Erythroblast (primary cell): ENCODE results near the gene CREB5.

Experiments
- GATA1 ChIP-seq: IDR thresholded peaks from 2 replicates; pipeline ENCODE4 v1.6.1; 2011; ENCODE audit warnings: low read depth, mild to moderate bottlenecking, control low read depth, low read length, moderate library complexity
- POLR2A ChIP-seq: IDR thresholded peaks from 2 replicates; pipeline ENCODE4 v1.6.1; 2011; ENCODE audit warnings: mild to moderate bottlenecking, low read length

GRCh38 chr7:28787106-28787505 is 374.8 kb downstream of the CREB5 start:
- TF ChIP-seq GATA1: no peak
- TF ChIP-seq POLR2A: no peak
